Choroid plexus epithelial cell (primary cell): ENCODE results near the gene DNAH11.

Experiments
- DNase-seq: peaks from one replicate; pipeline ENCODE4 v3.0.0-alpha.2; 2010; ENCODE audit warnings: low read depth
- H3K4me3 ChIP-seq: 2 replicates; pipeline ENCODE4 v1.5.1; 2011; ENCODE audit warnings: low read depth, mild to moderate bottlenecking, control low read depth, low read length, moderate library complexity
- CTCF ChIP-seq: conservative IDR thresholded peaks from 2 replicates; pipeline ENCODE4 v1.5.1; 2011; ENCODE audit warnings: low read depth, mild to moderate bottlenecking, control low read depth, inconsistent platforms, low read length, moderate library complexity

The DNAH11 gene

GRCh38 chr7:21778953-21779352, 236.1 kb downstream of the DNAH11 start:
- H3K4me3 ChIP-seq, result no peak overlapping the region
- DNase-seq, result no peak
- TF ChIP-seq CTCF, result no peak

- DNase-seq, result peak; percentile 5
- H3K4me3 ChIP-seq, result no peak overlapping the region
- no peak for TF ChIP-seq CTCF
Measured at GRCh38 chr7:21782996-21783395, 240.2 kb downstream of the DNAH11 start.

- H3K4me3 ChIP-seq, result no peak overlapping the region
- TF ChIP-seq CTCF, result no peak
- no peak for DNase-seq
Measured at GRCh38 chr7:21784989-21785388, 242.2 kb downstream of the DNAH11 start.

GRCh38 chr7:21805791-21806190, 263.0 kb downstream of the DNAH11 start:
- H3K4me3 ChIP-seq, result no peak overlapping the region
- TF ChIP-seq CTCF, result no peak
- DNase-seq, result no peak

- DNase-seq, result no peak
- no peak overlapping the region for H3K4me3 ChIP-seq
- no peak for TF ChIP-seq CTCF
Measured at GRCh38 chr7:21806388-21806787, 263.5 kb downstream of the DNAH11 start.

GRCh38 chr7:21819048-21819447, 276.2 kb downstream of the DNAH11 start:
- DNase-seq, result no peak
- no peak overlapping the region for H3K4me3 ChIP-seq
- TF ChIP-seq CTCF, result no peak

GRCh38 chr7:21828841-21829240, 286.0 kb downstream of the DNAH11 start:
- H3K4me3 ChIP-seq, result no peak overlapping the region
- no peak for DNase-seq
- no peak for TF ChIP-seq CTCF
